Muscle layer of duodenum (tissue), 2 donors: Measurements from ENCODE around the gene RNF208.

Source experiments
- H3K27ac ChIP-seq: one replicate; pipeline ENCODE4 v1.7.0; 2013; ENCODE audit warnings: mild to moderate bottlenecking, low read length
- H3K27me3 ChIP-seq: one replicate; pipeline ENCODE4 v1.7.0; 2013; ENCODE audit warnings: low read depth, mild to moderate bottlenecking, control low read depth, low read length
- H3K36me3 ChIP-seq, 2 donors: one replicate each; pipeline ENCODE4 v1.7.0; 2013; ENCODE audit warnings: low read length in 2 of 2, control low read depth in 1 of 2, mild to moderate bottlenecking in 1 of 2; ENCODE audit not compliant: insufficient read depth in 2 of 2, control insufficient read depth in 1 of 2
- H3K4me1 ChIP-seq, 2 donors: one replicate each; pipeline ENCODE4 v1.7.0; 2013; ENCODE audit warnings: low read length in 2 of 2, mild to moderate bottlenecking in 2 of 2, control low read depth in 1 of 2, moderate library complexity in 1 of 2; ENCODE audit not compliant: insufficient read depth in 2 of 2, control insufficient read depth in 1 of 2
- H3K4me3 ChIP-seq, 2 donors: one replicate each; pipeline ENCODE4 v1.7.0; 2013; ENCODE audit warnings: low read length in 2 of 2, low read depth in 1 of 2, mild to moderate bottlenecking in 1 of 2
- H3K9me3 ChIP-seq, 2 donors: one replicate each; pipeline ENCODE4 v1.7.0; 2013; ENCODE audit warnings: low read length in 2 of 2, control low read depth in 1 of 2, mild to moderate bottlenecking in 1 of 2; ENCODE audit not compliant: control insufficient read depth in 1 of 2
- donor health status: healthy.

Gene RNF208

GRCh38 chr9:137213160-137214060, 8.6 kb downstream of the RNF208 start:
- Histone ChIP-seq H3K36me3 (peaks cover 0 to 18% of the 10 kb centered on the region in 2 donors), H3K9me3 (no peaks in the 10 kb centered on the region), H3K27me3 (no peaks in the 10 kb centered on the region), H3K27ac (no peak overlapping the region), H3K4me1 (no peaks in the 10 kb centered on the region), H3K4me3 (no peak overlapping the region)

DNA sequence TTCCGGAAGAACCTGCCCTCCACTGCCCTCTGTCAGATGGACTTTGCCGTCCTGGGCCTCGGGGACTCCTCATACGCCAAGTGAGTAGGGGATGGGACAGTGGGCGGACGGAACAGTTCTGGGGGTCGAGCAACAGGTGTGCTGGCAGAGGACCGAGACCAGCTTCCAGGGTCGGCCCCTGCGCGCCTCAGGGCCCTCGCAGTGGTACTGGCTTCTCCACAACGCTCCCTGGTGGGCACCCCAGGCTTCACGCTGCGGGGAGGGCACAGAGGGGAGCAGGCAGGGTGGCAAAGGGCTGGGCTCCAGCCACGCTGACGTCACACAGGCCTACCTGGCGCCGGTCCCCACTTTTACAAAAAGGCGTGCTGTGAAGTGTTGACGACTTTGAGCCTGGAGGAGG, 9.5 kb downstream of the RNF208 start:
- Histone ChIP-seq H3K36me3 (peaks cover 0 to 18% of the 10 kb centered on the region in 2 donors), H3K4me1 (no peaks in the 10 kb centered on the region), H3K4me3 (no peak overlapping the region), H3K9me3 (no peaks in the 10 kb centered on the region), H3K27me3 (no peaks in the 10 kb centered on the region), H3K27ac (no peak overlapping the region)

DNA sequence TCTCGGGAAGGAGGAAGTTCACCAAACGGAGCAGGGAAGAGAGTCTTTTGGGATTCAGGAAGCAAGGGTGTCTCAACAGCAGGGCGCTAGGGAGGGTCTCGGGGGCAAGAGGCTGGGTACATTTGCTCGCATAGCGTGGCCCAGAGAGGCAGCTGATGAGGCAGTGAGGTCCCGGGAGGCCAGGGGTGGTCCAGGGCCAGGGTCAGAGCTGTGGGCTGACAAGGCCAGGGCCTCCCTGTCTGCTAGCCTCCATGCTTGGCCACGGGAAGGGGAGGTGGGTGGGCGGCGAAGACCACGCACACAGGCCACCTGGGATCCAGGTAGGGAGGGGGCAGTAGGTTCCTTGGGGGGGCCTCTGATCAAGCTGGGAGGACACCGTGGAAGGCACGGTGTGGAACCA, 10.5 kb downstream of the RNF208 start:
- Histone ChIP-seq H3K27ac (no peak overlapping the region), H3K27me3 (no peaks in the 10 kb centered on the region), H3K4me3 (no peak overlapping the region), H3K36me3 (peaks cover 0 to 18% of the 10 kb centered on the region in 2 donors), H3K4me1 (peaks cover 6 to 7% of the 10 kb centered on the region in 2 donors), H3K9me3 (no peaks in the 10 kb centered on the region)

GRCh38 chr9:137206602-137207001, 15.4 kb downstream of the RNF208 start:
- H3K27me3 ChIP-seq = no peaks in the 10 kb centered on the region
- H3K9me3 ChIP-seq = no peaks in the 10 kb centered on the region
- H3K4me3 ChIP-seq = peak overlapping the region; percentile 84 to 98
- peaks cover 0 to 10% of the 10 kb centered on the region in 2 donors for H3K36me3 ChIP-seq
- peaks cover 21 to 51% of the 10 kb centered on the region in 2 donors for H3K4me1 ChIP-seq
- no peak overlapping the region for H3K27ac ChIP-seq

DNA sequence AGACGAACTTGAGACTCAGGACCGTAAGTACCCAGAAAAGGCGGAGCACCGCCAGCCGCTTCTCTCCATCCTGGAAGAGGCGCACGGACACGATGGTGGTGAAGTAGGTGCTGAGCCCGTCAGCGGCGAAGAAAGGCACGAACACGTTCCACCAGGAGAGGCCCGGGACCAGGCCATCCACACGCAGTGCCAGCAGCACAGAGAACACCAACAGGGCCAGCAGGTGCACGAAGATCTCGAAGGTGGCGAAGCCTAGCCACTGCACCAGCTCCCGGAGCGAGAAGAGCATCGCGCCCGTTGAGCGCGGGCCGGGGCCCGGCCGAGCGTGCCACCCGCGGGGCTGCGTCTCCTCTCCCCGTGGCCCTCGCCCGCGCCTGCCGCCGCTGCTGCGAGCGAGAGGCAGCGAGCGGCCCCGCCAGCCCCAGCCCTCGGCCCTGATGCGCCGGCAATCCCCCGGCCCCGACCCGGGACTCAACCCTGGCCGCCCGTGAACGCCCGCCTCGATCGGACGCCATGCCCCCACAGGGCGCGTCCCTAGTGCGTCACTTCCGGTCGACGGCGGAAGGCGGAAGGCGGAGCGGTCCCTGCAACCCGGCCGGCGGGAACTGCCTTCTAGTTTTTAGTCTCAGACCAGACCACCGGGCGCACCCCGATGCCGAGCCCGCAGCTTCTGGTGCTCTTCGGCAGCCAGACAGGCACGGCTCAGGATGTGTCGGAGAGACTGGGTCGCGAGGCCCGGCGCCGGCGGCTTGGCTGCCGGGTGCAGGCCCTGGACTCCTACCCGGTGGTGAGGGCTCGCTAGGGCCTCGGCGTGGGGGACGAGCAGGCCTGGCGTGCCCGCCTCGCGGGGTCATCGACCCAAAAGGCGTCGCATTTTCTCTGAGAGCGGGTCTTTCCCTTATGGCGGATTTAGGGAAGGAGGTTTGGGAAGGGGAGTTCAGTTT, 16.6 kb downstream of the RNF208 start, which contains the start of the genes NDOR1 and TMEM203:
Gene NDOR1, plus strand, starts transcription at position 575 of the 944 bp plus-strand sequence. Its CDS starts 78 bp downstream, at position 653.
Gene TMEM203, minus strand, starts transcription at position 523 of the 944 bp plus-strand sequence. Its CDS starts 234 bp downstream, at position 289.
- Histone ChIP-seq H3K9me3 (no peaks in the 10 kb centered on the region), H3K27ac (peak within 1 kb of the TSS; percentile 69), H3K36me3 (peaks cover 0 to 10% of the 10 kb centered on the region in 2 donors), H3K4me3 (peak within 1 kb of the TSS; percentile 84 to 98), H3K27me3 (no peaks in the 10 kb centered on the region), H3K4me1 (peaks cover 21 to 58% of the 10 kb centered on the region in 2 donors)

- Histone ChIP-seq H3K27ac (peak overlapping the region; percentile 69), H3K9me3 (no peaks in the 10 kb centered on the region), H3K4me3 (peak overlapping the region; percentile 84 to 98), H3K36me3 (peaks cover 0 to 10% of the 10 kb centered on the region in 2 donors), H3K27me3 (no peaks in the 10 kb centered on the region), H3K4me1 (peaks cover 21 to 60% of the 10 kb centered on the region in 2 donors)
These were observed 17.3 kb downstream of the RNF208 start for GRCh38 chr9:137204731-137205125.

- no peak overlapping the region for H3K27ac ChIP-seq
- no peaks in the 10 kb centered on the region for H3K36me3 ChIP-seq
- no peaks in the 10 kb centered on the region for H3K27me3 ChIP-seq
- H3K9me3 ChIP-seq = no peaks in the 10 kb centered on the region
- H3K4me3 ChIP-seq = no peak overlapping the region
- H3K4me1 ChIP-seq = peaks cover 21 to 77% of the 10 kb centered on the region in 2 donors
These were observed 19.1 kb downstream of the RNF208 start for GRCh38 chr9:137202966-137203365.

DNA sequence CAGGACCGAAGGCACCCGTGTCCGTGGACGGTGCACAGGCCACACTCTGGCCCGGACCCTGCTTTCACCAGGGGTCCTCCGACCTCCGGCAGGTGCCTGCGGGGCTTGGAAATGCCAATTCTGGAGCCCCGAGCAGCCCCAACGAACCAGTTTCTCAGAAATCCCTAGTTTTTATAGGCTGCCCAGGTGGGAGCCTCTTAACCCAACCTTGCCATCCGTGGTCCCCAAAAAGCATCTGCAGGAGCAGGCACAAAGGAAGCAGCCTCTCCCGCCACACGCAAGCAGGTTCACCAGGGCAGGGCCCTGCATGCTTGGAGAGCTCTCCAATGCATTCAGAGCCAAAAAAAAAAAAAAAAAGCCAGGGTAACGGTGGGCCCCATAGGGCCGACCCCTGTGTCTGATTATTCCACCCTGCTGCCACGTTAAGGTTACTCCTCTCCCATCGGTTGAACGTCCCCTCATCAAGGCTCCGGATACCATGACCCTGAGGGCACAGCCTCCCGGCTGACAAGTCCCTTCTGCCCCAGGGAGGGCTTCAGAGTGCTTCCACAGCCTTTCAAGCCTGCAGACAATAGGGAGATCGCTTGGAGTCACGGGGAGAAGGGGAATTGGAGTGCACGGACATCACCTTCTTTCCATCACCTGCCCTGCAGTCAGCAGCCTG, 20.7 kb downstream of the RNF208 start:
- no peaks in the 10 kb centered on the region for H3K36me3 ChIP-seq
- H3K27me3 ChIP-seq = no peaks in the 10 kb centered on the region
- H3K4me1 ChIP-seq = peaks cover 13 to 74% of the 10 kb centered on the region in 2 donors
- no peaks in the 10 kb centered on the region for H3K9me3 ChIP-seq
- peak overlapping the region; percentile 56 for H3K27ac ChIP-seq
- peak overlapping the region; percentile 61 to 76 for H3K4me3 ChIP-seq

DNA sequence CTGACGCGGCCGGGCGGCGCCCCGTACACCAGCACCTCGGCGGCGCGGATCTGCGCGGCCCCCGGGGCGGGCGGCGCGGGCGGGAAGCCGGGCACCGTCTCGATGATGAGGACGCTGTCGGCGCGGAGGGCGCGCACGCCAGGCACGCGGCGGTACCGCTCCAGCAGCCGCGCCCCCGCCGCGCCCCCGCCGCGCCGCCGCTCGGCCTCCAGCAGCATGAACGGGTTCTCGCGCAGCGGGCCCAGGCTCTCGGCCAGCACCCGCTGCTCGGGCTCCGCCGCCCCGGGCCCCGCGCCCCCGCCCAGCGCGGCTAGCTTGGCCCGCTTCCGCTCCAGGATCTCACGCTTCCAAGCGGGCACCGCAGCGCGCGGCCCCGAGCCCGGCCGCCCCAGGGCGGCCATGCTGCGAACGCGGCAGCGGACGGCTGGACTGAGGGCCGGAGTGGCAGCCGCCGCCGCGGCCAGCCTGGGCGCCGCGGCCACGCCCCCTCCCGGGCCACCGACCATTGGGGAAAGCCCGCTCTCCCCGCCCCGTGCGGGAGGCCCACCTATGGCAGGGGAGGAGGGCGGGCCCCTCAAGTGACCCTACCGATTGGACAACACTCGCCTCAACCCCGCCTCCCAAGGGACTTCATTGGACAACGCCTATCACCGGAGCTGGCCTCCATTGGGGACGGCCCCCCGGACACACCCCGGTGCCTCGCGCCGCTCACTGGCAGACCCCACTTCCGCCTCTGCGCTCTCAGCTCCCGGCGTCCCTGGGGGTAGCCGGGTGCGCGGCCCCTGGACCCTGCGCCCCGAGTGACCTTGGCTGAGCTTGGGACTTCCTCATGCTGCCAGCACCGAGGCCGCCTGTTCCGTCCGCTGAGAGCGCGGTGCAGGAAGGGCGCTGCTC, 21.5 kb downstream of the RNF208 start, which contains the start of gene TPRN:
Gene TPRN, minus strand, starts transcription at position 431 of the 894 bp plus-strand sequence. Its CDS starts 30 bp downstream, at position 401.
- peak within 1 kb of the TSS; percentile 61 to 76 for H3K4me3 ChIP-seq
- peaks cover 10 to 68% of the 10 kb centered on the region in 2 donors for H3K4me1 ChIP-seq

More for the DNA sequence above, 21.5 kb downstream of the RNF208 start, which contains the start of gene TPRN:
- no peaks in the 10 kb centered on the region for H3K27me3 ChIP-seq
- no peaks in the 10 kb centered on the region for H3K36me3 ChIP-seq
- H3K9me3 ChIP-seq = no peaks in the 10 kb centered on the region
- H3K27ac ChIP-seq = peak within 1 kb of the TSS; percentile 56
